GM23338 (cell line): Measurements from ENCODE around the gene AGBL4. TPM values are rescaled to one million over a fixed set of nuclear protein-coding genes. Genes with fewer than 3 reads are reported as not detected.

Source experiments
- ATAC-seq: fragments of 200-7000 bp; cut with Tn5 transposase; 3 replicates; pipeline ENCODE4 v1.9.1; 2020
- DNase-seq: peaks from one replicate; pipeline ENCODE4 v3.0.0-alpha.2; 2015; ENCODE audit warnings: low spot score
- H2AFZ ChIP-seq: fragments of 200-600 bp; sonication (generic); 2 replicates; pipeline ENCODE4 v1.8.0; 2016; ENCODE audit warnings: antibody characterized with exemption, mild to moderate bottlenecking, moderate library complexity
- H3F3A ChIP-seq: fragments of 200-600 bp; sonication (generic); replicated peaks from 2 replicates; pipeline ENCODE4 v1.8.0; 2017; ENCODE audit warnings: antibody characterized with exemption, mixed run types, low read depth
- H3K27ac ChIP-seq: fragments of 200-600 bp; sonication (generic); 2 replicates; pipeline ENCODE4 v1.6.1; 2016; ENCODE audit warnings: low read depth
- H3K27me3 ChIP-seq: fragments of 200-600 bp; sonication (generic); 2 replicates; pipeline ENCODE4 v1.8.0; 2016; ENCODE audit warnings: mild to moderate bottlenecking, mixed run types, moderate library complexity; ENCODE audit not compliant: insufficient read depth
- H3K36me3 ChIP-seq: fragments of 200-600 bp; sonication (generic); 2 replicates; pipeline ENCODE4 v1.8.0; 2016; ENCODE audit warnings: mild to moderate bottlenecking; ENCODE audit not compliant: insufficient read depth
- H3K4me1 ChIP-seq: fragments of 200-600 bp; sonication (generic); 2 replicates; pipeline ENCODE4 v1.8.0; 2016; ENCODE audit warnings: mild to moderate bottlenecking, moderate library complexity; ENCODE audit not compliant: insufficient read depth
- H3K4me2 ChIP-seq: fragments of 200-600 bp; sonication (generic); 2 replicates; pipeline ENCODE4 v1.7.1; 2017; ENCODE audit warnings: mixed run types
- H3K4me3 ChIP-seq: fragments of 200-600 bp; sonication (generic); 2 replicates; pipeline ENCODE4 v1.6.1; 2016; ENCODE audit warnings: mixed run types
- H3K79me2 ChIP-seq: fragments of 200-600 bp; sonication (generic); replicated peaks from 2 replicates; pipeline ENCODE4 v1.8.0; 2017; ENCODE audit warnings: mild to moderate bottlenecking; ENCODE audit not compliant: insufficient read depth
- H3K9me2 ChIP-seq: fragments of 200-600 bp; sonication (generic); 2 replicates; pipeline ENCODE4 v1.8.0; 2017; ENCODE audit not compliant: insufficient read depth
- H4K20me1 ChIP-seq: fragments of 200-600 bp; sonication (generic); replicated peaks from 2 replicates; pipeline ENCODE4 v1.8.0; 2017; ENCODE audit warnings: mild to moderate bottlenecking; ENCODE audit not compliant: insufficient read depth
- H3K27ac Mint-ChIP-seq: 2 replicates; pipeline ENCODE4 v1.8.0; 2020; ENCODE audit warnings: inconsistent platforms, mild to moderate bottlenecking, moderate library complexity, mixed read lengths
- H3K27me3 Mint-ChIP-seq: 3 replicates; pipeline ENCODE4 v1.8.0; 2022; ENCODE audit warnings: low read depth, mild to moderate bottlenecking, moderate library complexity, mixed read lengths, inconsistent platforms; ENCODE audit not compliant: insufficient read depth, poor library complexity
- H3K36me3 Mint-ChIP-seq: 3 replicates; pipeline ENCODE4 v1.8.0; 2021; ENCODE audit warnings: low read depth, mild to moderate bottlenecking, inconsistent platforms, moderate library complexity, mixed read lengths
- H3K4me1 Mint-ChIP-seq: 3 replicates; pipeline ENCODE4 v1.8.0; 2020; ENCODE audit warnings: mild to moderate bottlenecking, inconsistent platforms, mixed read lengths
- H3K4me3 Mint-ChIP-seq: 3 replicates; pipeline ENCODE4 v1.8.0; 2021; ENCODE audit warnings: moderate library complexity, mild to moderate bottlenecking, inconsistent platforms, mixed read lengths
- H3K9me3 Mint-ChIP-seq: 3 replicates; pipeline ENCODE4 v1.8.0; 2020; ENCODE audit warnings: moderate library complexity, mild to moderate bottlenecking, inconsistent platforms, mixed read lengths
- CREB1 ChIP-seq: fragments of 250-450 bp; sonication (Bioruptor Pico); IDR thresholded peaks from 2 replicates; pipeline ENCODE4 v1.5.0; 2020; ENCODE audit warnings: low read depth, mild to moderate bottlenecking, moderate library complexity
- EZH2 ChIP-seq: fragments of 200-600 bp; sonication (generic); IDR thresholded peaks from one replicate; pipeline ENCODE4 v1.8.0; 2017; ENCODE audit warnings: antibody characterized with exemption, mild to moderate bottlenecking, low read depth; ENCODE audit not compliant: unreplicated experiment
- EZH2phosphoT487 ChIP-seq: fragments of 200-600 bp; sonication (generic); IDR thresholded peaks from one replicate; pipeline ENCODE4 v1.8.1; 2018; ENCODE audit warnings: antibody characterized with exemption; ENCODE audit not compliant: unreplicated experiment
- JUNB ChIP-seq: IDR thresholded peaks from one replicate; pipeline ENCODE4 v1.6.1; 2016; ENCODE audit warnings: antibody characterized with exemption; ENCODE audit not compliant: unreplicated experiment
- NANOG ChIP-seq: IDR thresholded peaks from 2 replicates; pipeline ENCODE4 v1.6.1; 2016; ENCODE audit warnings: antibody characterized with exemption, borderline replicate concordance
- POLR2AphosphoS5 ChIP-seq: IDR thresholded peaks from 2 replicates; pipeline ENCODE4 v1.6.1; 2016; ENCODE audit warnings: antibody characterized with exemption, low read depth
- STAT1 ChIP-seq: IDR thresholded peaks from one replicate; pipeline ENCODE4 v1.6.1; 2016; ENCODE audit warnings: antibody characterized with exemption; ENCODE audit not compliant: unreplicated experiment
- ZNF114 ChIP-seq: fragments of 250-450 bp; sonication (Bioruptor Pico); IDR thresholded peaks from 2 replicates; pipeline ENCODE4 v1.5.0; 2020; ENCODE audit warnings: mild to moderate bottlenecking, moderate library complexity
- ZNF331 ChIP-seq: fragments of 250-450 bp; sonication (Bioruptor Pico); IDR thresholded peaks from 2 replicates; pipeline ENCODE4 v1.5.0; 2020; ENCODE audit warnings: low read depth, mild to moderate bottlenecking, moderate library complexity
- polyA plus RNA-seq: library from polyadenylated mRNA; unstranded; fragments of >200 nt; fragmentation: Nextera tagmentation; extraction: Ambion mirVana; gene quantifications from 2 replicates; pipeline ENCODE4 v1.2.1, GENCODE V29; 2016
- total RNA-seq: library from RNA; depleted of rRNA; stranded (reverse); fragments of >200 nt; shearing (Covaris generic); gene quantifications from 2 replicates; pipeline ENCODE4 v1.2.3, GENCODE V29; 2014
- TF ChIP-seq, protein P1 (sequence below): fragments of 250-450 bp; sonication (Bioruptor Pico); IDR thresholded peaks from 2 replicates; pipeline ENCODE4 v1.5.0; 2020; ENCODE audit warnings: mild to moderate bottlenecking, moderate library complexity
- TF ChIP-seq, protein P2 (sequence below), 2 experiments: fragments of 200-600 bp in 1 of 2; sonication (generic) in 1 of 2; conservative IDR thresholded peaks; 2 replicates each; pipeline versions ENCODE4 v1.5.1 to v1.6.1; 2016 to 2017; ENCODE audit warnings: antibody characterized with exemption in 2 of 2, low read depth in 2 of 2, mild to moderate bottlenecking in 2 of 2, moderate library complexity in 1 of 2
- TF ChIP-seq, protein P3 (sequence below): IDR thresholded peaks from 2 replicates; pipeline ENCODE4 v1.6.1; 2016; ENCODE audit warnings: antibody characterized with exemption
- TF ChIP-seq, protein P4 (sequence below): IDR thresholded peaks from one replicate; pipeline ENCODE4 v1.6.1; 2018; ENCODE audit warnings: antibody characterized with exemption; ENCODE audit not compliant: unreplicated experiment

The AGBL4 gene
- total and polyA plus RNA-seq, 2 experiments from 2014 or later, result 0.91 to 1.5 TPM

DNA sequence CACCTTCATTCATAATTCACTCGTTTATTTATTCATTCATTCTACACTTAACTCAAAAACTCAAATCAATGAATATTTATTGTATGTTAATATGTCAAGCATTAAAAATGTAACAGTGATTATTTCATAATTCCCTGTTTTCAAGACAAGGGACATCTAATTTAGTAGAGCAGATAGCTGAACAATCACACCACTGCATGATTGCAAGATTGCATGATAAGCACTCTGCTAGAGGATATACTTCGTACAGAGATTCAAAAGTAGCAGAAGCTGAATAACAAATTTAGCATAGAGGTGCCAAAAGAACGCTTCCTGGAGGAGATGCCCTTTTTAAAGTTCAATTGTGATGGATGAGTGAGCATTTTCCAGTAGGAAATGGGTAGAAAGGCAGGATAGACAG lies 1056.4 kb downstream of the AGBL4 start:
- Histone ChIP-seq H3F3A (no peaks in the 10 kb centered on the region), H3K36me3 (no peaks in the 10 kb centered on the region), H3K27ac (no peak overlapping the region), H3K79me2 (no peaks in the 10 kb centered on the region), H2AFZ (no peak overlapping the region), H3K4me3 (no peak overlapping the region), H4K20me1 (no peaks in the 10 kb centered on the region), H3K9me2 (no peaks in the 10 kb centered on the region), H3K4me1 (no peaks in the 10 kb centered on the region), H3K27me3 (no peaks in the 10 kb centered on the region), H3K4me2 (no peak overlapping the region)
- H3K36me3 Mint-ChIP-seq, result no peaks in the 10 kb centered on the region
- H3K4me1 Mint-ChIP-seq, result no peaks in the 10 kb centered on the region
- ATAC-seq, result no peak
- no peaks in the 10 kb centered on the region for H3K27me3 Mint-ChIP-seq
- H3K27ac Mint-ChIP-seq, result no peak overlapping the region
- H3K9me3 Mint-ChIP-seq, result peaks cover 36% of the 10 kb centered on the region
- no peak overlapping the region for H3K4me3 Mint-ChIP-seq
- no peak for TF ChIP-seq EZH2phosphoT487
- TF ChIP-seq JUNB, result no peak
- no peak for TF ChIP-seq EZH2
- no peak for TF ChIP-seq POLR2AphosphoS5
- TF ChIP-seq, protein P1, sequence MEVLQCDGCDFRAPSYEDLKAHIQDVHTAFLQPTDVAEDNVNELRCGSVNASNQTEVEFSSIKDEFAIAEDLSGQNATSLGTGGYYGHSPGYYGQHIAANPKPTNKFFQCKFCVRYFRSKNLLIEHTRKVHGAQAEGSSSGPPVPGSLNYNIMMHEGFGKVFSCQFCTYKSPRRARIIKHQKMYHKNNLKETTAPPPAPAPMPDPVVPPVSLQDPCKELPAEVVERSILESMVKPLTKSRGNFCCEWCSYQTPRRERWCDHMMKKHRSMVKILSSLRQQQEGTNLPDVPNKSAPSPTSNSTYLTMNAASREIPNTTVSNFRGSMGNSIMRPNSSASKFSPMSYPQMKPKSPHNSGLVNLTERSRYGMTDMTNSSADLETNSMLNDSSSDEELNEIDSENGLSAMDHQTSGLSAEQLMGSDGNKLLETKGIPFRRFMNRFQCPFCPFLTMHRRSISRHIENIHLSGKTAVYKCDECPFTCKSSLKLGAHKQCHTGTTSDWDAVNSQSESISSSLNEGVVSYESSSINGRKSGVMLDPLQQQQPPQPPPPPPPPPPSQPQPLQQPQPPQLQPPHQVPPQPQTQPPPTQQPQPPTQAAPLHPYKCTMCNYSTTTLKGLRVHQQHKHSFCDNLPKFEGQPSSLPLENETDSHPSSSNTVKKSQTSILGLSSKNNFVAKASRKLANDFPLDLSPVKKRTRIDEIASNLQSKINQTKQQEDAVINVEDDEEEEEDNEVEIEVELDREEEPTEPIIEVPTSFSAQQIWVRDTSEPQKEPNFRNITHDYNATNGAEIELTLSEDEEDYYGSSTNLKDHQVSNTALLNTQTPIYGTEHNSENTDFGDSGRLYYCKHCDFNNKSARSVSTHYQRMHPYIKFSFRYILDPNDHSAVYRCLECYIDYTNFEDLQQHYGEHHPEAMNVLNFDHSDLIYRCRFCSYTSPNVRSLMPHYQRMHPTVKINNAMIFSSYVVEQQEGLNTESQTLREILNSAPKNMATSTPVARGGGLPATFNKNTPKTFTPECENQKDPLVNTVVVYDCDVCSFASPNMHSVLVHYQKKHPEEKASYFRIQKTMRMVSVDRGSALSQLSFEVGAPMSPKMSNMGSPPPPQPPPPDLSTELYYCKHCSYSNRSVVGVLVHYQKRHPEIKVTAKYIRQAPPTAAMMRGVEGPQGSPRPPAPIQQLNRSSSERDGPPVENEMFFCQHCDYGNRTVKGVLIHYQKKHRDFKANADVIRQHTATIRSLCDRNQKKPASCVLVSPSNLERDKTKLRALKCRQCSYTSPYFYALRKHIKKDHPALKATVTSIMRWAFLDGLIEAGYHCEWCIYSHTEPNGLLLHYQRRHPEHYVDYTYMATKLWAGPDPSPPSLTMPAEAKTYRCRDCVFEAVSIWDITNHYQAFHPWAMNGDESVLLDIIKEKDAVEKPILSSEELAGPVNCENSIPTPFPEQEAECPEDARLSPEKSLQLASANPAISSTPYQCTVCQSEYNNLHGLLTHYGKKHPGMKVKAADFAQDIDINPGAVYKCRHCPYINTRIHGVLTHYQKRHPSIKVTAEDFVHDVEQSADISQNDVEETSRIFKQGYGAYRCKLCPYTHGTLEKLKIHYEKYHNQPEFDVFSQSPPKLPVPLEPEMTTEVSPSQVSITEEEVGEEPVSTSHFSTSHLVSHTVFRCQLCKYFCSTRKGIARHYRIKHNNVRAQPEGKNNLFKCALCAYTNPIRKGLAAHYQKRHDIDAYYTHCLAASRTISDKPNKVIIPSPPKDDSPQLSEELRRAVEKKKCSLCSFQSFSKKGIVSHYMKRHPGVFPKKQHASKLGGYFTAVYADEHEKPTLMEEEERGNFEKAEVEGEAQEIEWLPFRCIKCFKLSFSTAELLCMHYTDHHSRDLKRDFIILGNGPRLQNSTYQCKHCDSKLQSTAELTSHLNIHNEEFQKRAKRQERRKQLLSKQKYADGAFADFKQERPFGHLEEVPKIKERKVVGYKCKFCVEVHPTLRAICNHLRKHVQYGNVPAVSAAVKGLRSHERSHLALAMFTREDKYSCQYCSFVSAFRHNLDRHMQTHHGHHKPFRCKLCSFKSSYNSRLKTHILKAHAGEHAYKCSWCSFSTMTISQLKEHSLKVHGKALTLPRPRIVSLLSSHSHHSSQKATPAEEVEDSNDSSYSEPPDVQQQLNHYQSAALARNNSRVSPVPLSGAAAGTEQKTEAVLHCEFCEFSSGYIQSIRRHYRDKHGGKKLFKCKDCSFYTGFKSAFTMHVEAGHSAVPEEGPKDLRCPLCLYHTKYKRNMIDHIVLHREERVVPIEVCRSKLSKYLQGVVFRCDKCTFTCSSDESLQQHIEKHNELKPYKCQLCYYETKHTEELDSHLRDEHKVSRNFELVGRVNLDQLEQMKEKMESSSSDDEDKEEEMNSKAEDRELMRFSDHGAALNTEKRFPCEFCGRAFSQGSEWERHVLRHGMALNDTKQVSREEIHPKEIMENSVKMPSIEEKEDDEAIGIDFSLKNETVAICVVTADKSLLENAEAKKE (CRISPR knock-in tag), result no peak
- TF ChIP-seq STAT1, result no peak
- TF ChIP-seq, protein P2, sequence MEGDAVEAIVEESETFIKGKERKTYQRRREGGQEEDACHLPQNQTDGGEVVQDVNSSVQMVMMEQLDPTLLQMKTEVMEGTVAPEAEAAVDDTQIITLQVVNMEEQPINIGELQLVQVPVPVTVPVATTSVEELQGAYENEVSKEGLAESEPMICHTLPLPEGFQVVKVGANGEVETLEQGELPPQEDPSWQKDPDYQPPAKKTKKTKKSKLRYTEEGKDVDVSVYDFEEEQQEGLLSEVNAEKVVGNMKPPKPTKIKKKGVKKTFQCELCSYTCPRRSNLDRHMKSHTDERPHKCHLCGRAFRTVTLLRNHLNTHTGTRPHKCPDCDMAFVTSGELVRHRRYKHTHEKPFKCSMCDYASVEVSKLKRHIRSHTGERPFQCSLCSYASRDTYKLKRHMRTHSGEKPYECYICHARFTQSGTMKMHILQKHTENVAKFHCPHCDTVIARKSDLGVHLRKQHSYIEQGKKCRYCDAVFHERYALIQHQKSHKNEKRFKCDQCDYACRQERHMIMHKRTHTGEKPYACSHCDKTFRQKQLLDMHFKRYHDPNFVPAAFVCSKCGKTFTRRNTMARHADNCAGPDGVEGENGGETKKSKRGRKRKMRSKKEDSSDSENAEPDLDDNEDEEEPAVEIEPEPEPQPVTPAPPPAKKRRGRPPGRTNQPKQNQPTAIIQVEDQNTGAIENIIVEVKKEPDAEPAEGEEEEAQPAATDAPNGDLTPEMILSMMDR (conservative IDR thresholded peaks at IDR 0.05; ENCODE audit: low read depth in 2 of 2), result no peak
- TF ChIP-seq ZNF331 (CRISPR knock-in tag), result no peak
- TF ChIP-seq, protein P3, sequence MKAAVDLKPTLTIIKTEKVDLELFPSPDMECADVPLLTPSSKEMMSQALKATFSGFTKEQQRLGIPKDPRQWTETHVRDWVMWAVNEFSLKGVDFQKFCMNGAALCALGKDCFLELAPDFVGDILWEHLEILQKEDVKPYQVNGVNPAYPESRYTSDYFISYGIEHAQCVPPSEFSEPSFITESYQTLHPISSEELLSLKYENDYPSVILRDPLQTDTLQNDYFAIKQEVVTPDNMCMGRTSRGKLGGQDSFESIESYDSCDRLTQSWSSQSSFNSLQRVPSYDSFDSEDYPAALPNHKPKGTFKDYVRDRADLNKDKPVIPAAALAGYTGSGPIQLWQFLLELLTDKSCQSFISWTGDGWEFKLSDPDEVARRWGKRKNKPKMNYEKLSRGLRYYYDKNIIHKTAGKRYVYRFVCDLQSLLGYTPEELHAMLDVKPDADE, result no peak
- TF ChIP-seq, protein P4, sequence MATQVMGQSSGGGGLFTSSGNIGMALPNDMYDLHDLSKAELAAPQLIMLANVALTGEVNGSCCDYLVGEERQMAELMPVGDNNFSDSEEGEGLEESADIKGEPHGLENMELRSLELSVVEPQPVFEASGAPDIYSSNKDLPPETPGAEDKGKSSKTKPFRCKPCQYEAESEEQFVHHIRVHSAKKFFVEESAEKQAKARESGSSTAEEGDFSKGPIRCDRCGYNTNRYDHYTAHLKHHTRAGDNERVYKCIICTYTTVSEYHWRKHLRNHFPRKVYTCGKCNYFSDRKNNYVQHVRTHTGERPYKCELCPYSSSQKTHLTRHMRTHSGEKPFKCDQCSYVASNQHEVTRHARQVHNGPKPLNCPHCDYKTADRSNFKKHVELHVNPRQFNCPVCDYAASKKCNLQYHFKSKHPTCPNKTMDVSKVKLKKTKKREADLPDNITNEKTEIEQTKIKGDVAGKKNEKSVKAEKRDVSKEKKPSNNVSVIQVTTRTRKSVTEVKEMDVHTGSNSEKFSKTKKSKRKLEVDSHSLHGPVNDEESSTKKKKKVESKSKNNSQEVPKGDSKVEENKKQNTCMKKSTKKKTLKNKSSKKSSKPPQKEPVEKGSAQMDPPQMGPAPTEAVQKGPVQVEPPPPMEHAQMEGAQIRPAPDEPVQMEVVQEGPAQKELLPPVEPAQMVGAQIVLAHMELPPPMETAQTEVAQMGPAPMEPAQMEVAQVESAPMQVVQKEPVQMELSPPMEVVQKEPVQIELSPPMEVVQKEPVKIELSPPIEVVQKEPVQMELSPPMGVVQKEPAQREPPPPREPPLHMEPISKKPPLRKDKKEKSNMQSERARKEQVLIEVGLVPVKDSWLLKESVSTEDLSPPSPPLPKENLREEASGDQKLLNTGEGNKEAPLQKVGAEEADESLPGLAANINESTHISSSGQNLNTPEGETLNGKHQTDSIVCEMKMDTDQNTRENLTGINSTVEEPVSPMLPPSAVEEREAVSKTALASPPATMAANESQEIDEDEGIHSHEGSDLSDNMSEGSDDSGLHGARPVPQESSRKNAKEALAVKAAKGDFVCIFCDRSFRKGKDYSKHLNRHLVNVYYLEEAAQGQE, result no peak
- TF ChIP-seq NANOG, result no peak
- TF ChIP-seq CREB1 (CRISPR knock-in tag), result no peak
- no peak for TF ChIP-seq ZNF114 (CRISPR knock-in tag)
- DNase-seq, result no peak
